OCI-LY7 (cell line): ENCODE results near the gene CRIP3. TPM values are rescaled to one million over a fixed set of nuclear protein-coding genes. Genes with fewer than 3 reads are reported as not detected.
A peak's percentile ranks its signal among the peaks of the same experiment; 100 is the strongest.

ENCODE experiments used
- BruUV-seq: library from RNA; stranded (reverse); fragments of 400-500 nt; replicated peaks from 2 replicates; lab custom pipeline; 2021; lab: Mats Ljungman, UMichigan
- CTCF ChIA-PET: fragments of 300-600 bp; sonication (Branson Sonifier 250); formaldehyde crosslinking; loops from one replicate; lab custom pipeline; 2022; ENCODE audit warnings: antibody characterized with exemption; ENCODE audit not compliant: unreplicated experiment; lab: Charles Lee
- POLR2A ChIA-PET: fragments of 300-600 bp; sonication (Branson Sonifier 250); formaldehyde crosslinking; loops from one replicate; lab custom pipeline; 2022; ENCODE audit warnings: antibody characterized with exemption; lab: Charles Lee
- DNase-seq: peaks from one replicate; pipeline ENCODE4 v3.0.0-alpha.2; 2015; ENCODE audit warnings: low spot score
- H2AFZ ChIP-seq: fragments of 200-600 bp; sonication (generic), shearing (Covaris generic); 2 replicates; pipeline ENCODE4 v1.6.1; 2014; ENCODE audit warnings: mild to moderate bottlenecking, antibody characterized with exemption, low read length, moderate library complexity
- H3K27ac ChIP-seq: fragments of 200-600 bp; sonication (generic); 2 replicates; pipeline ENCODE4 v1.5.1; 2014; ENCODE audit warnings: mixed run types, low read depth, mild to moderate bottlenecking, moderate library complexity, low read length, inconsistent platforms; ENCODE audit not compliant: poor library complexity, severe bottlenecking
- H3K36me3 ChIP-seq: fragments of 200-600 bp; sonication (generic); 2 replicates; pipeline ENCODE4 v1.6.1; 2014; ENCODE audit warnings: mild to moderate bottlenecking, antibody characterized with exemption, low read length, moderate library complexity, mixed read lengths; ENCODE audit not compliant: insufficient read depth
- H3K4me1 ChIP-seq: fragments of 200-600 bp; sonication (generic); 2 replicates; pipeline ENCODE4 v1.5.1; 2014; ENCODE audit warnings: mild to moderate bottlenecking, low read length; ENCODE audit not compliant: insufficient read depth, poor library complexity, severe bottlenecking
- H3K4me2 ChIP-seq: fragments of 200-600 bp; sonication (generic); 2 replicates; pipeline ENCODE4 v1.6.1; 2014; ENCODE audit warnings: mild to moderate bottlenecking, low read length
- H3K4me3 ChIP-seq: fragments of 200-600 bp; sonication (generic); 2 replicates; pipeline ENCODE4 v1.5.1; 2014; ENCODE audit warnings: mild to moderate bottlenecking, low read depth, low read length; ENCODE audit not compliant: poor library complexity, severe bottlenecking
- H3K79me2 ChIP-seq: fragments of 200-600 bp; sonication (generic); 2 replicates; pipeline ENCODE4 v1.6.1; 2016; ENCODE audit warnings: low read depth, mild to moderate bottlenecking, low read length, moderate library complexity, mixed read lengths; ENCODE audit not compliant: insufficient read depth
- H3K9me2 ChIP-seq: fragments of 200-600 bp; sonication (generic); 2 replicates; pipeline ENCODE4 v1.6.1; 2016; ENCODE audit warnings: mild to moderate bottlenecking, low read length, mixed read lengths; ENCODE audit not compliant: insufficient read depth
- H3K9me3 ChIP-seq: fragments of 200-600 bp; sonication (generic); 2 replicates; pipeline ENCODE4 v1.6.1; 2014; ENCODE audit warnings: mild to moderate bottlenecking, mixed run types, low read length, mixed read lengths
- H4K20me1 ChIP-seq: fragments of 200-600 bp; sonication (generic); 2 replicates; pipeline ENCODE4 v1.6.1; 2014; ENCODE audit warnings: mild to moderate bottlenecking, antibody characterized with exemption, low read length, moderate library complexity, mixed read lengths; ENCODE audit not compliant: insufficient read depth
- EZH2phosphoT487 ChIP-seq: fragments of 200-600 bp; sonication (generic); IDR thresholded peaks from 2 replicates; pipeline ENCODE4 v1.6.1; 2018; ENCODE audit warnings: low read depth, borderline replicate concordance, mild to moderate bottlenecking, mixed run types, antibody characterized with exemption, low read length, moderate library complexity, mixed read lengths
- intact Hi-C: fragments of 100-400 bp; cut with micrococcal nuclease; formaldehyde crosslinking; loops from one replicate; pipeline ENCODE4 v1.10.0; 2022; ENCODE audit not compliant: unreplicated experiment
- total RNA-seq, 2 experiments: library from RNA; depleted of rRNA in 1 of 2; stranded (reverse); fragments of >200 nt in 1 of 2; shearing (Covaris generic) in 1 of 2; gene quantifications; 2 replicates each; pipeline ENCODE4 v1.2.3, GENCODE V29; 2014 to 2022
- TF ChIP-seq, protein P1 (sequence below): fragments of 200-600 bp; sonication (generic); conservative IDR thresholded peaks from 2 replicates; pipeline ENCODE4 v1.5.1; 2014; ENCODE audit warnings: mild to moderate bottlenecking, antibody characterized with exemption, low read length, moderate library complexity, mixed read lengths

The CRIP3 gene
- total RNA-seq, 2 experiments from 2014 or later = 1.7 to 2.9 TPM

GRCh38 chr6:43269273-43270007, 39.2 kb downstream of the CRIP3 start:
- no peak overlapping the region for H2AFZ ChIP-seq
- no peaks in the 10 kb centered on the region for H3K36me3 ChIP-seq
- intact Hi-C loops = loop anchor here (5.0 kb wide), 2 partner anchors 63 to 113 kb away; no protein-coding TSS in a partner anchor
- no peaks in the 10 kb centered on the region for H4K20me1 ChIP-seq
- H3K4me2 ChIP-seq = peak overlapping the region; percentile 44
- H3K9me2 ChIP-seq = no peaks in the 10 kb centered on the region
- no peaks in the 10 kb centered on the region for H3K9me3 ChIP-seq
- peak overlapping the region; percentile 6 for H3K4me3 ChIP-seq
- CTCF ChIA-PET = no interaction called here
- DNase-seq = peak; percentile 45
- POLR2A ChIA-PET = interaction anchor here (0.7 kb wide), 1 partner anchor 77 kb away, joined by 3 read pairs; no protein-coding TSS in a partner anchor
- no peaks in the 10 kb centered on the region for H3K79me2 ChIP-seq
- no TSS peak for BruUV-seq
- H3K27ac ChIP-seq = no peak overlapping the region
- H3K4me1 ChIP-seq = peaks cover 32% of the 10 kb centered on the region
- TF ChIP-seq EZH2phosphoT487 = no peak
- TF ChIP-seq, protein P1, sequence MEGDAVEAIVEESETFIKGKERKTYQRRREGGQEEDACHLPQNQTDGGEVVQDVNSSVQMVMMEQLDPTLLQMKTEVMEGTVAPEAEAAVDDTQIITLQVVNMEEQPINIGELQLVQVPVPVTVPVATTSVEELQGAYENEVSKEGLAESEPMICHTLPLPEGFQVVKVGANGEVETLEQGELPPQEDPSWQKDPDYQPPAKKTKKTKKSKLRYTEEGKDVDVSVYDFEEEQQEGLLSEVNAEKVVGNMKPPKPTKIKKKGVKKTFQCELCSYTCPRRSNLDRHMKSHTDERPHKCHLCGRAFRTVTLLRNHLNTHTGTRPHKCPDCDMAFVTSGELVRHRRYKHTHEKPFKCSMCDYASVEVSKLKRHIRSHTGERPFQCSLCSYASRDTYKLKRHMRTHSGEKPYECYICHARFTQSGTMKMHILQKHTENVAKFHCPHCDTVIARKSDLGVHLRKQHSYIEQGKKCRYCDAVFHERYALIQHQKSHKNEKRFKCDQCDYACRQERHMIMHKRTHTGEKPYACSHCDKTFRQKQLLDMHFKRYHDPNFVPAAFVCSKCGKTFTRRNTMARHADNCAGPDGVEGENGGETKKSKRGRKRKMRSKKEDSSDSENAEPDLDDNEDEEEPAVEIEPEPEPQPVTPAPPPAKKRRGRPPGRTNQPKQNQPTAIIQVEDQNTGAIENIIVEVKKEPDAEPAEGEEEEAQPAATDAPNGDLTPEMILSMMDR = no peak

GRCh38 chr6:43268782-43269272, 39.8 kb downstream of the CRIP3 start:
- no peaks in the 10 kb centered on the region for H3K9me3 ChIP-seq

More at GRCh38 chr6:43268782-43269272, 39.8 kb downstream of the CRIP3 start:
- H3K9me2 ChIP-seq = no peaks in the 10 kb centered on the region
- H3K36me3 ChIP-seq = no peaks in the 10 kb centered on the region
- no peak for TF ChIP-seq EZH2phosphoT487
- TF ChIP-seq, protein P1 = no peak
- ChIA-PET POLR2A (interaction anchor here (0.6 to 1.3 kb wide), 2 partner anchors 54 to 129 kb away, joined by 4 to 8 read pairs; no protein-coding TSS in a partner anchor), CTCF (no interaction called here)
- no peak for DNase-seq
- intact Hi-C loops = no loop called here
- H2AFZ ChIP-seq = no peak overlapping the region
- no peak overlapping the region for H3K4me3 ChIP-seq
- H3K4me2 ChIP-seq = peak overlapping the region; percentile 44; the same call in 1 of the 2 replicates
- no peak overlapping the region for H3K27ac ChIP-seq
- BruUV-seq = no TSS peak
- no peaks in the 10 kb centered on the region for H4K20me1 ChIP-seq
- peaks cover 32% of the 10 kb centered on the region for H3K4me1 ChIP-seq
- no peaks in the 10 kb centered on the region for H3K79me2 ChIP-seq
